ENCODE measurements around the gene POLR3C.
"Not testable (repeated sequence)": the region's sequence is repeated elsewhere in the genome, so short reads cannot be mapped to it uniquely, and the experiment has no call there.

Gene POLR3C

GRCh38 chr1:145799806-145800205, 24.2 kb upstream of the POLR3C start:
- no peak for DNase-seq (ENCODE audit: low read depth)
- TF ChIP-seq CTCF (IDR thresholded peaks at IDR 0.05; ENCODE audit: low read depth, low read length): no peak
- no peak for TF ChIP-seq MAX (IDR thresholded peaks at IDR 0.05; ENCODE audit: low read depth, low read length)
- no peak for TF ChIP-seq POLR2A (IDR thresholded peaks at IDR 0.05; ENCODE audit: extremely low read depth, insufficient read length)
- TF ChIP-seq MYC (IDR thresholded peaks at IDR 0.05; ENCODE audit: low read depth, low read length): no peak
- no peak overlapping the region for H3K4me3 ChIP-seq (ENCODE audit: low read depth, low read length)

- TF ChIP-seq MYC (IDR thresholded peaks at IDR 0.05; ENCODE audit: low read depth, low read length): no peak
- no peak for TF ChIP-seq MAX (IDR thresholded peaks at IDR 0.05; ENCODE audit: low read depth, low read length)
- TF ChIP-seq CTCF (IDR thresholded peaks at IDR 0.05; ENCODE audit: low read depth, low read length): no peak
- no peak for TF ChIP-seq POLR2A (IDR thresholded peaks at IDR 0.05; ENCODE audit: extremely low read depth, insufficient read length)
- peak; percentile 5 for DNase-seq (ENCODE audit: low read depth)
- no peak overlapping the region for H3K4me3 ChIP-seq (ENCODE audit: low read depth, low read length)
Observed at GRCh38 chr1:145804235-145805045, 19.6 kb upstream of the POLR3C start.

- no peak for DNase-seq (ENCODE audit: low read depth)
- H3K4me3 ChIP-seq (ENCODE audit: low read depth, low read length): no peak overlapping the region
- no peak for TF ChIP-seq POLR2A (IDR thresholded peaks at IDR 0.05; ENCODE audit: extremely low read depth, insufficient read length)
- TF ChIP-seq CTCF (IDR thresholded peaks at IDR 0.05; ENCODE audit: low read depth, low read length): no peak
- no peak for TF ChIP-seq MYC (IDR thresholded peaks at IDR 0.05; ENCODE audit: low read depth, low read length)
- no peak for TF ChIP-seq MAX (IDR thresholded peaks at IDR 0.05; ENCODE audit: low read depth, low read length)
Observed at GRCh38 chr1:145805057-145805456, 18.9 kb upstream of the POLR3C start.

GRCh38 chr1:145806408-145806807, 17.6 kb upstream of the POLR3C start:
- no peak overlapping the region for H3K4me3 ChIP-seq (ENCODE audit: low read depth, low read length)
- TF ChIP-seq MYC (IDR thresholded peaks at IDR 0.05; ENCODE audit: low read depth, low read length): no peak
- no peak for TF ChIP-seq POLR2A (IDR thresholded peaks at IDR 0.05; ENCODE audit: extremely low read depth, insufficient read length)
- no peak for TF ChIP-seq CTCF (IDR thresholded peaks at IDR 0.05; ENCODE audit: low read depth, low read length)
- no peak for TF ChIP-seq MAX (IDR thresholded peaks at IDR 0.05; ENCODE audit: low read depth, low read length)
- DNase-seq (ENCODE audit: low read depth): no peak

- no peak for TF ChIP-seq CTCF (IDR thresholded peaks at IDR 0.05; ENCODE audit: low read depth, low read length)
- no peak for TF ChIP-seq POLR2A (IDR thresholded peaks at IDR 0.05; ENCODE audit: extremely low read depth, insufficient read length)
- TF ChIP-seq MYC (IDR thresholded peaks at IDR 0.05; ENCODE audit: low read depth, low read length): no peak
- no peak for TF ChIP-seq MAX (IDR thresholded peaks at IDR 0.05; ENCODE audit: low read depth, low read length)
- no peak overlapping the region for H3K4me3 ChIP-seq (ENCODE audit: low read depth, low read length)
- no peak for DNase-seq (ENCODE audit: low read depth)
Observed at GRCh38 chr1:145806844-145807243, 17.2 kb upstream of the POLR3C start.

GRCh38 chr1:145812977-145813810, 10.8 kb upstream of the POLR3C start:
- DNase-seq (ENCODE audit: low read depth); H3K4me3 ChIP-seq (ENCODE audit: low read depth, low read length): not testable (repeated sequence)

- not testable (repeated sequence) for H3K4me3 ChIP-seq (ENCODE audit: low read depth, low read length)
Observed at GRCh38 chr1:145818095-145818494, 5.9 kb upstream of the POLR3C start.

GRCh38 chr1:145822779-145823331, 1.1 kb upstream of the POLR3C start:
- DNase-seq (ENCODE audit: low read depth): not testable (repeated sequence)
- peak overlapping the region; percentile 23 for H3K4me3 ChIP-seq (ENCODE audit: low read depth, low read length)

More at GRCh38 chr1:145818095-145818494, 5.9 kb upstream of the POLR3C start:
- not testable (repeated sequence) for DNase-seq (ENCODE audit: low read depth)

Measured in NB4 (cell line).